Naive thymus-derived CD4-positive, alpha-beta T cell (primary cell): ENCODE measurements around the gene HOXA6. TPM values are rescaled to one million over a fixed set of nuclear protein-coding genes. Genes with fewer than 3 reads are reported as not detected.

Experiments used
- ATAC-seq: fragments of 150-1000 bp; cut with Tn5 transposase; 2 replicates; pipeline ENCODE4 v1.10.0; 2021; ENCODE audit warnings: mild to moderate bottlenecking, moderate library complexity
- CTCF ChIA-PET: fragments of 350-600 bp; sonication (Branson Sonifier 250); formaldehyde crosslinking; loops from one replicate; lab custom pipeline; 2021; ENCODE audit warnings: antibody characterized with exemption; lab: Charles Lee
- POLR2A ChIA-PET: fragments of 350-600 bp; sonication (Branson Sonifier 250); formaldehyde crosslinking; loops from one replicate; lab custom pipeline; 2021; ENCODE audit warnings: antibody characterized with exemption, inconsistent platforms; lab: Charles Lee
- DNase-seq, 9 donors: peaks; one replicate each; pipeline versions ENCODE4 v3.0.0 to v3.0.0-alpha.2; 2020 to 2022; ENCODE audit warnings: mixed read lengths in 1 of 9
- H3K27ac ChIP-seq: one replicate; pipeline ENCODE4 v1.7.0; 2013; ENCODE audit warnings: mild to moderate bottlenecking, low read depth, low read length, moderate library complexity
- H3K27me3 ChIP-seq, 2 donors: one replicate each; pipeline ENCODE4 v1.7.0; 2013; ENCODE audit warnings: low read length in 2 of 2, mild to moderate bottlenecking in 2 of 2, moderate library complexity in 2 of 2; ENCODE audit not compliant: control insufficient read depth in 2 of 2, insufficient read depth in 2 of 2
- H3K36me3 ChIP-seq, 3 experiments: 1 replicate in 2 of 3; 2 replicates in 1 of 3; pipeline ENCODE4 v1.7.0; 2013; ENCODE audit warnings: low read length in 3 of 3, mild to moderate bottlenecking in 3 of 3, moderate library complexity in 1 of 3; ENCODE audit not compliant: insufficient read depth in 3 of 3, control insufficient read depth in 2 of 3
- H3K4me1 ChIP-seq, 2 donors: one replicate each; pipeline ENCODE4 v1.7.0; 2013; ENCODE audit warnings: low read length in 2 of 2, mild to moderate bottlenecking in 2 of 2, moderate library complexity in 1 of 2; ENCODE audit not compliant: control insufficient read depth in 2 of 2, insufficient read depth in 2 of 2
- H3K4me3 ChIP-seq: 2 replicates; pipeline ENCODE4 v1.7.0; 2013; ENCODE audit warnings: mild to moderate bottlenecking, low read length
- H3K9me3 ChIP-seq, 3 experiments: 1 replicate in 2 of 3; 2 replicates in 1 of 3; pipeline ENCODE4 v1.7.0; 2013; ENCODE audit warnings: low read length in 3 of 3; ENCODE audit not compliant: control insufficient read depth in 2 of 3
- H3K27ac Mint-ChIP-seq, 9 donors: one replicate each; pipeline ENCODE4 v1.8.0; 2020 to 2022; ENCODE audit warnings: mixed read lengths in 9 of 9, mild to moderate bottlenecking in 8 of 9, moderate library complexity in 5 of 9, inconsistent platforms in 2 of 9
- H3K27me3 Mint-ChIP-seq, 5 donors: one replicate each; pipeline ENCODE4 v1.8.0; 2021 to 2022; ENCODE audit warnings: mixed read lengths in 5 of 5, mild to moderate bottlenecking in 1 of 5
- H3K36me3 Mint-ChIP-seq, 5 donors: one replicate each; pipeline ENCODE4 v1.8.0; 2020 to 2022; ENCODE audit warnings: mixed read lengths in 5 of 5, mild to moderate bottlenecking in 3 of 5, inconsistent platforms in 1 of 5
- H3K4me1 Mint-ChIP-seq, 7 donors: one replicate each; pipeline ENCODE4 v1.8.0; 2020 to 2022; ENCODE audit warnings: mixed read lengths in 7 of 7, mild to moderate bottlenecking in 3 of 7, inconsistent platforms in 1 of 7
- H3K4me3 Mint-ChIP-seq, 10 donors: one replicate each; pipeline ENCODE4 v1.8.0; 2020 to 2022; ENCODE audit warnings: mild to moderate bottlenecking in 10 of 10, mixed read lengths in 10 of 10, moderate library complexity in 6 of 10, inconsistent platforms in 2 of 10
- H3K9me3 Mint-ChIP-seq, 11 donors: one replicate each; pipeline ENCODE4 v1.8.0; 2020 to 2022; ENCODE audit warnings: mixed read lengths in 11 of 11, mild to moderate bottlenecking in 4 of 11, inconsistent platforms in 1 of 11, moderate library complexity in 1 of 11
- intact Hi-C, 2 donors: fragments of 100-400 bp; cut with micrococcal nuclease; formaldehyde crosslinking; loops; one replicate each; pipeline ENCODE4 v1.15.1; 2023
- polyA plus RNA-seq, 2 donors: library from polyadenylated mRNA; unstranded; fragments of 300-500 nt; fragmentation: Illumina TruSeq; gene quantifications; one replicate each; pipeline ENCODE4 v1.2.3, GENCODE V29; 2021
- total RNA-seq, 6 experiments: library from RNA in 5 of 6; stranded (reverse) in 5 of 6; gene quantifications; 1 replicate in 5 of 6; 2 replicates in 1 of 6; pipeline ENCODE4 v1.2.3 and lab custom pipeline; 2021 to 2026

Gene HOXA6
- total and polyA plus RNA-seq, 7 experiments from 2014 or later: 0.32 to 0.49 TPM; not detected in 5

DNA sequence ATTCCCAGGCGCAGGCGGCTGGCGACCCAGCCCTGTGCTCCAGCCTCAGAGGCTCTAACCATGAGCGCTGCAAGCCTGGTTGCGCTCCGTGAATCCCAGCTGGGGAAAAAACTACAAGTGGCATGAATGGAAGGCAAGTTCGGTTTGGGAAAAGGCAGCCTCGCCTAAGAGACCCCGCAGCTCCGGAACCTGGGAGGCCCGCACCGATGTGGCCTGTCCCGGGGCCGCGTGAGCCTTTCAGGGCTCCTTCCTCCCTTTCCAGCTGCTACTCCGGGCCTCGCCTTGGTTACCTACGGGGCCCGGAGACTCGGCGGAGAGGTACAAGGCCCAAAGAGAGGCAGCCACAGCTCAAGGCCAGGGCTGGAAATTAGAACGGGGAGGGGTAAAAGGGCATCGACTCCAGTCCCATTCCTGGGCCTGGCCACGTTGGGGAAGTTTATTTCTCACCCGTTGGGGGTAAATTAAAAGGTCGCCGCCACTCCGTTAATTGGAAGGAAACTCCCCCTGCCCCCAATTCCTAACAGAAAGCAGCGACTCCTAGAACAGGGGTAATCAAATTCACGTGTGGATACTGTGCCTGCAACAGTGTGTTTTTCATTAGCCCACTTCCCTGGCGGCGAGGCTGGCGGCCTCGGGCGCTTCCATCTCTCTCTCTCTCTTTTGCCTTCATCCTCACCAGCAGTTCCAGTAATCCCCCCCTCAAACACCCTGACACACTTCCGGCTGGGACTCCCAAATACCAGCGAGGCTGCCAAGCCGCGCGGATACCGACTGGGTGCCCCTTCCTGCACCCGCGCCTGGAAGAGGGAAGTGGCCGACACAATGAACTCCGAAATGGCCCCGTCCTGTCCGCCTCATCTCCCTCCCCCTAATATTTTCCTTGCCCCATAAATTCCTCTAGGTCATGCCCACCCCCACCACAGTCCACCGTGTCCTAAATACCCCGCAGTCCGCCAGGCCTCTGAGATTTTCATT is 19.2 kb upstream of the HOXA6 start:
- peaks cover 43 to 82% of the 10 kb centered on the region in 2 donors for H3K27me3 ChIP-seq
- DNase-seq: peak in 2 of 9 donors; percentile 14 to 39
- Mint-ChIP-seq H3K9me3 (peaks cover 0 to 27% (median 0%) of the 10 kb centered on the region in 11 donors), H3K27me3 (peaks cover 75 to 87% (median 79%) of the 10 kb centered on the region in 5 donors), H3K4me3 (peak overlapping the region in 8 of 10 donors; percentile 9 to 75 (median 56)), H3K36me3 (peaks cover 0 to 5% (median 5%) of the 10 kb centered on the region in 5 donors), H3K4me1 (peaks cover 18 to 65% (median 30%) of the 10 kb centered on the region in 7 donors), H3K27ac (peak overlapping the region in 8 of 9 donors; percentile 36 to 88 (median 74))
- ChIA-PET CTCF (no interaction called here), POLR2A (interaction anchor here (0.8 to 1.7 kb wide), 3 partner anchors 12 to 20 kb away, joined by 3 to 7 read pairs (median 4); no protein-coding TSS in a partner anchor)
- intact Hi-C loops: loop anchor here in 1 of 2 donors (2.0 kb wide), 1 partner anchor 18 kb away; the partner anchor contains the start of gene HOXA11
- H3K4me1 ChIP-seq: peaks cover 15 to 40% of the 10 kb centered on the region in 2 donors
- H3K9me3 ChIP-seq: no peaks in the 10 kb centered on the region
- no peak overlapping the region for H3K27ac ChIP-seq
- no peaks in the 10 kb centered on the region for H3K36me3 ChIP-seq
- no peak overlapping the region for H3K4me3 ChIP-seq
- no peak for ATAC-seq

DNA sequence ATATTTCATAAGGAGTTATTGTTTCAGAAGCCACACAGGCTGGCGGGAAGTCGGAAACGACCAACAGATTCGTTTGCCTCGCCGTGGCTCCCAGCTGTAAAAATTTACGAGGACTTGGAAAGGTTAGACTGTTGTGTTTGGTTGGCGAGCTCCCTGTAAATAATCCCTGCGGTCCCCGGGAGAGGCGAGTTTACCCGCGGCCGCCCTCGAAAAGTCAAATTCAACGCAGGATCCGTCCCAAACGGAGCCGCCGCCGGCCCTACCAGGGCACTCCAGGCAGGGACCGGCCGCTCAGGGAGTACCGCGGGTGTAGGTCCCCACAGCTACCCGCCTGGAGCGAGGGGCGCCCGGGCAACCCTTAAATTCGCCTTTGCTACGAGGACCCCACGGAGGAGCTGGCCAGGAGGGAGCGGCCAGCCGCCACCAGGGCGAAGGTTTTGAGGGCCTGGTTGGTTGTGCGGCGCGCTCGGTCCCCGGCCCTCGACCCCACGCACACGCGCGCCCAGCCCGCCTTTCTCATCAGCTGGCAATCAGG is 18.5 kb upstream of the HOXA6 start:
- H3K27ac ChIP-seq: no peak overlapping the region
- Mint-ChIP-seq H3K27ac (peak overlapping the region in 8 of 9 donors; percentile 48 to 89 (median 78)), H3K36me3 (peaks cover 0 to 5% (median 5%) of the 10 kb centered on the region in 5 donors), H3K4me1 (peaks cover 14 to 59% (median 26%) of the 10 kb centered on the region in 7 donors), H3K27me3 (peaks cover 68 to 85% (median 72%) of the 10 kb centered on the region in 5 donors), H3K4me3 (peak overlapping the region in 9 of 10 donors; percentile 21 to 75 (median 66)), H3K9me3 (peaks cover 0 to 23% (median 0%) of the 10 kb centered on the region in 11 donors)
- H3K9me3 ChIP-seq: no peaks in the 10 kb centered on the region
- ATAC-seq: no peak
- no peak overlapping the region for H3K4me3 ChIP-seq
- ChIA-PET POLR2A (interaction anchor here (0.8 to 1.2 kb wide), 2 partner anchors 13 to 21 kb away, joined by 3 to 4 read pairs; no protein-coding TSS in a partner anchor), CTCF (no interaction called here)
- intact Hi-C loops: loop anchor here in 1 of 2 donors (2.0 kb wide), 1 partner anchor 19 kb away; the partner anchor contains the start of gene HOXA11
- H3K36me3 ChIP-seq: no peaks in the 10 kb centered on the region
- peaks cover 12 to 42% of the 10 kb centered on the region in 2 donors for H3K4me1 ChIP-seq
- peaks cover 37 to 74% of the 10 kb centered on the region in 2 donors for H3K27me3 ChIP-seq
- DNase-seq: peak in 2 of 9 donors; percentile 30 to 42

DNA sequence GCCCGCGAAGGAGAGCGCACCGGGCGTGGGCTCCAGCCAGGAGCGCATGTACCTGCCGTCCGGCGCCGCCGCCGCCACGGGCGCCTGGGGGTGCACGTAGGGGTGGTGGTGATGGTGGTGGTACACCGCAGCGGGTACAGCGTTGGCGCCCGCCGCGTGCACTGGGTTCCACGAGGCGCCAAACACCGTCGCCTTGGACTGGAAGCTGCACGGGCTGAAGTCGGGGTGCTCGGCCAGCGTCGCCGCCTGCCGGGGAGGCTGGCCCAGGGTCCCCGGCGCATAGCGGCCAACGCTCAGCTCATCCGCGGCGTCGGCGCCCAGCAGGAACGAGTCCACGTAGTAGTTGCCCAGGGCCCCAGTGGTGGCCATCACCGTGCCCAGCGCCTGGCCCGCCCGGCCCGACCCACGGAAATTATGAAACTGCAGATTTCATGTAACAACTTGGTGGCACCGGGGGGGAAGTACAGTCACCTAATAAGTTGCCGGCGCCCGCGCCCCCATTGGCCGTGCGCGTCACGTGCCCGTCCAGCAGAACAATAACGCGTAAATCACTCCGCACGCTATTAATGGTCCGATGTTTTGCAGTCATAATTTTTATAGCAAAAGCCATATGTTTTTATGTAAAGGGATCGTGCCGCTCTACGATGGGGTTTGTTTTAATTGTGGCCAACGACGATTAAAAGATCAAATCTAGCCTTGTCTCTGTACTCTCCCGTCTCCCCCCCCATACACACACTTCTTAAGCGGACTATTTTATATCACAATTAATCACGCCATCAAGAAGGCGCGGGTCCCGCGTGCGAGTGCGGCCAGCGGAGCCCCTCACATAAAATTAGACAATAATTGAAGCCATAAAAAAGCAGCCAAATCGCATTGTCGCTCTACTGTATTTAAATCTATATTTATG is 17.8 kb upstream of the HOXA6 start, which contains the start of gene HOXA9:
TSS of gene HOXA9 (minus strand) at position 449 of the 907 bp plus-strand sequence. CDS start at position 369, 80 bp downstream.
- Mint-ChIP-seq H3K4me3 (peak within 1 kb of the TSS; percentile 20 to 75 (median 64)), H3K27ac (peak within 1 kb of the TSS; percentile 67 to 89 (median 79)), H3K4me1 (peaks cover 14 to 58% (median 26%) of the 10 kb centered on the region in 7 donors), H3K27me3 (peaks cover 61 to 83% (median 65%) of the 10 kb centered on the region in 5 donors), H3K9me3 (peaks cover 0 to 22% (median 0%) of the 10 kb centered on the region in 11 donors), H3K36me3 (peaks cover 0 to 5% (median 5%) of the 10 kb centered on the region in 5 donors)
- peaks cover 14 to 45% of the 10 kb centered on the region in 2 donors for H3K4me1 ChIP-seq
- no peak within 1 kb of the TSS for H3K4me3 ChIP-seq
- no peaks in the 10 kb centered on the region for H3K36me3 ChIP-seq
- ChIA-PET CTCF (no interaction called here), POLR2A (interaction anchor here (1.2 kb wide), 1 partner anchor 21 kb away, joined by 4 read pairs; no protein-coding TSS in a partner anchor)
- H3K27ac ChIP-seq: no peak within 1 kb of the TSS
- DNase-seq (peak in 3 of 9 donors; percentile 22 to 37 (median 33)), ATAC-seq (peak; percentile 44)
- intact Hi-C loops: no loop called here
- no peaks in the 10 kb centered on the region for H3K9me3 ChIP-seq
- H3K27me3 ChIP-seq: peaks cover 34 to 67% of the 10 kb centered on the region in 2 donors

DNA sequence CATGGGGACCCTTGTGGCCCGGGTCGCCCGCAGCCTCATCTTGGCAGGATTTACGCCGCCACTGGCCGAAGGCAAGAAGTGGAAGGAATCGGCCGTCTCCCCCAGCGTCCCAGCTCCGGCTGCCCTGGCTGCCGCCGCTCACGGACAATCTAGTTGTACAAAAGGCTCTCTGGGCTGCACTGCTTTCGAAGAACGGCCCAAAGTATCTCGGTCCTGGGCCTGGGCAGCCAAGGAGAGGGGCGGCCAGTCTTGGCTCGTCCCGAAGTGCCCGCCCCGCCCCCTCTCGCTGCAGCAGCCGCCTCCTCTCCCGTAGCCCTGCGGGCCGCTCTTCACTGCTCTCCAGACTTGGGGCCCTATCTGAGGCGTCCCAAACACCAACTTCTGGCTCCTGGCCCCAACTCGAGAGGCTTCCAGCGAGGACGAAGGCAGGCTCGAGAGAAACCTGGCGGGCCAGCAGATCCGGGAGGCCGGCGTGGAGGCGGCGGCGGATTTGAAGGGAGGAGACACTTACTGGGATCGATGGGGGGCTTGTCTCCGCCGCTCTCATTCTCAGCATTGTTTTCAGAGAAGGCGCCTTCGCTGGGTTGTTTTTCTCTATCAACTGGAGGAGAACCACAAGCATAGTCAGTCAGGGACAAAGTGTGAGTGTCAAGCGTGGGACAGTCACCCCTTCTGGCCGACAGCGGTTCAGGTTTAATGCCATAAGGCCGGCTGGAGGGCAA is 17.0 kb upstream of the HOXA6 start:
- peak overlapping the region in 8 of 10 donors; percentile 5 to 63 (median 42) for H3K4me3 Mint-ChIP-seq
- intact Hi-C loops: loop anchor here (5.0 kb wide), 5 partner anchors 33 to 1212 kb away; partner anchors contain the start of genes EVX1 (in 1 of the 2) and SNX10 (in 1 of the 2)
- H3K4me1 Mint-ChIP-seq: peaks cover 20 to 61% (median 30%) of the 10 kb centered on the region in 7 donors
- no peak for ATAC-seq
- peak overlapping the region in 8 of 9 donors; percentile 51 to 84 (median 66) for H3K27ac Mint-ChIP-seq
- peaks cover 14 to 51% of the 10 kb centered on the region in 2 donors for H3K4me1 ChIP-seq
- H3K36me3 Mint-ChIP-seq: peaks cover 0 to 5% (median 5%) of the 10 kb centered on the region in 5 donors
- peaks cover 0 to 20% (median 0%) of the 10 kb centered on the region in 11 donors for H3K9me3 Mint-ChIP-seq
- peaks cover 64 to 86% (median 66%) of the 10 kb centered on the region in 5 donors for H3K27me3 Mint-ChIP-seq
- no peaks in the 10 kb centered on the region for H3K9me3 ChIP-seq
- CTCF ChIA-PET: no interaction called here
- peaks cover 37 to 68% of the 10 kb centered on the region in 2 donors for H3K27me3 ChIP-seq
- no peak overlapping the region for H3K27ac ChIP-seq
- POLR2A ChIA-PET: no interaction called here
- no peak overlapping the region for H3K4me3 ChIP-seq
- peak in 1 of 9 donors; percentile 33 for DNase-seq
- no peaks in the 10 kb centered on the region for H3K36me3 ChIP-seq

DNA sequence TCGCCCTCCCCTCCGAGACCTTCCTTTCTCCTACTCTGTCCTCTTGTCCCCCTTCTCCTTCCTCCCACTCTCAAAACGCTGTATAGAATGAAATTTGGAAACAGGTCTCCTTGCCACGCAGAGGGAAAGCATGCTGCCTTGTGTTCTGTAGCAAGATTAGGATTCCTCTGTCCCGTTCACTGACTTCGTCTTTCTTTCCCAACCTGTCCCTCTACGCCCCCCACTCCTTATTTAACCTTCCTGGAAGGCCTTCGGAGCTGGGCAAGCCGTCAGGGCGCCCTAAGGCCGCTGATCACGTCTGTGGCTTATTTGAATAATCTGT is 16.4 kb upstream of the HOXA6 start:
- intact Hi-C loops: loop anchor here (5.0 kb wide), 5 partner anchors 33 to 1212 kb away; partner anchors contain the start of genes EVX1 (in 1 of the 2) and SNX10 (in 1 of the 2)

More for the DNA sequence above, 16.4 kb upstream of the HOXA6 start:
- Histone ChIP-seq H3K9me3 (no peaks in the 10 kb centered on the region), H3K27ac (no peak overlapping the region), H3K36me3 (no peaks in the 10 kb centered on the region), H3K4me3 (no peak overlapping the region), H3K27me3 (peaks cover 42 to 68% of the 10 kb centered on the region in 2 donors), H3K4me1 (peaks cover 14 to 49% of the 10 kb centered on the region in 2 donors)
- H3K4me1 Mint-ChIP-seq: peaks cover 20 to 59% (median 30%) of the 10 kb centered on the region in 7 donors
- POLR2A ChIA-PET: no interaction called here
- peaks cover 0 to 19% (median 0%) of the 10 kb centered on the region in 11 donors for H3K9me3 Mint-ChIP-seq
- H3K4me3 Mint-ChIP-seq: peak overlapping the region in 4 of 10 donors; percentile 3 to 61 (median 46)
- no peak for DNase-seq
- peaks cover 67 to 90% (median 71%) of the 10 kb centered on the region in 5 donors for H3K27me3 Mint-ChIP-seq
- no peak for ATAC-seq
- CTCF ChIA-PET: interaction anchor here (0.6 kb wide), 1 partner anchor 116 kb away, joined by 3 read pairs; no protein-coding TSS in a partner anchor
- H3K36me3 Mint-ChIP-seq: peaks cover 0 to 5% (median 5%) of the 10 kb centered on the region in 5 donors
- H3K27ac Mint-ChIP-seq: peak overlapping the region in 8 of 9 donors; percentile 5 to 69 (median 54)
